Aorta (tissue), 5 donors: Measurements from ENCODE around the gene ANKRD23. TPM values are rescaled to one million over a fixed set of nuclear protein-coding genes. Genes with fewer than 3 reads are reported as not detected.

ENCODE experiments used
- ATAC-seq: fragments of 200-7000 bp; cut with Tn5 transposase; one replicate; pipeline ENCODE4 v1.9.1; 2022; ENCODE audit warnings: moderate library complexity; ENCODE audit not compliant: low FRiP score
- DNase-seq, 2 donors: peaks; one replicate each; pipeline ENCODE4 v3.0.0-alpha.2; 2020
- H3K27ac ChIP-seq, 2 donors: one replicate each; pipeline ENCODE4 v1.5.1; 2013; ENCODE audit warnings: low read length in 2 of 2, mild to moderate bottlenecking in 2 of 2, moderate library complexity in 2 of 2, control low read depth in 1 of 2, inconsistent platforms in 1 of 2, low read depth in 1 of 2
- H3K27me3 ChIP-seq, 2 donors: one replicate each; pipeline ENCODE4 v1.6.1; 2013; ENCODE audit warnings: control low read depth in 1 of 2, low read length in 1 of 2, mild to moderate bottlenecking in 1 of 2, moderate library complexity in 1 of 2; ENCODE audit not compliant: insufficient read depth in 2 of 2, control insufficient read depth in 1 of 2
- H3K36me3 ChIP-seq, 2 donors: one replicate each; pipeline ENCODE4 v1.6.1; 2013; ENCODE audit warnings: control low read depth in 1 of 2, low read length in 1 of 2, mild to moderate bottlenecking in 1 of 2; ENCODE audit not compliant: insufficient read depth in 2 of 2, control insufficient read depth in 1 of 2
- H3K4me1 ChIP-seq, 2 donors: one replicate each; pipeline ENCODE4 v1.6.1; 2013; ENCODE audit warnings: low read length in 2 of 2, control low read depth in 1 of 2, mild to moderate bottlenecking in 1 of 2, moderate library complexity in 1 of 2; ENCODE audit not compliant: insufficient read depth in 2 of 2, control insufficient read depth in 1 of 2
- H3K4me3 ChIP-seq, 2 donors: one replicate each; pipeline ENCODE4 v1.5.1; 2013; ENCODE audit warnings: low read length in 2 of 2, control low read depth in 1 of 2, mild to moderate bottlenecking in 1 of 2
- H3K9me3 ChIP-seq: one replicate; pipeline ENCODE4 v1.6.1; 2013; ENCODE audit warnings: mild to moderate bottlenecking, low read length; ENCODE audit not compliant: control insufficient read depth
- WGBS, 2 donors: extraction: QIAGEN DNeasy Blood & Tissue Kit; methylation state at CpG; one replicate each; pipeline ENCODE4 v1.1.7; 2013; 5-methylcytosine and 5-hydroxymethylcytosine counted together
- intact Hi-C, 2 donors: fragments of 100-400 bp; cut with DNase I; formaldehyde crosslinking; loops; one replicate each; pipeline versions ENCODE4 v1.14.2 to v1.15.0; 2022
- polyA plus RNA-seq, 2 donors: library from polyadenylated mRNA; stranded (reverse); fragments of 200-250 nt; gene quantifications; one replicate each; pipeline ENCODE4 v1.2.3, GENCODE V29; 2013
- total RNA-seq, 2 donors: library from RNA; stranded (reverse); fragmentation: NEBNext Ultra II Directional; extraction: Animal tissue kit (Norgen Biotek cat#: 25700); gene quantifications; one replicate each; pipeline ENCODE4 v1.2.1, GENCODE V29; 2021
- donor health status: healthy with polysubstance abuse.
- donor health status: Bipolar disorder and iron deficiency.
- donor health status: DM: no; HTN: no; CAD: no.
- donor health status: DM: no; HTN: no; CAD: no.
- donor health status: DM: yes; HTN: yes; CAD: no.

ANKRD23 gene
- total and polyA plus RNA-seq, 4 donors, result 4.6 to 5.4 (median 5.3) TPM; not detected in 1

GRCh38 chr2:96878796-96879544 is 35.1 kb upstream of the ANKRD23 start:
- intact Hi-C loops, result no loop called here
- H3K27ac ChIP-seq, result no peak overlapping the region
- ATAC-seq, result no peak

GRCh38 chr2:96878171-96878570 is 34.4 kb upstream of the ANKRD23 start:
- intact Hi-C loops, result no loop called here
- H3K4me1 ChIP-seq, result no peaks in the 10 kb centered on the region
- ATAC-seq, result no peak

More at GRCh38 chr2:96878796-96879544, 35.1 kb upstream of the ANKRD23 start:
- DNase-seq, result no peak
- H3K9me3 ChIP-seq, result no peaks in the 10 kb centered on the region
- no peaks in the 10 kb centered on the region for H3K27me3 ChIP-seq
- 84% methylated on average over 22 of the region's 22 CpGs for WGBS, 2 donors
- H3K4me3 ChIP-seq, result no peak overlapping the region
- no peaks in the 10 kb centered on the region for H3K36me3 ChIP-seq
- H3K4me1 ChIP-seq, result no peaks in the 10 kb centered on the region

GRCh38 chr2:96877631-96878092 is 33.8 kb upstream of the ANKRD23 start:
- intact Hi-C loops, result no loop called here
- no peak for ATAC-seq
- Histone ChIP-seq H3K4me1 (no peaks in the 10 kb centered on the region), H3K4me3 (no peak overlapping the region), H3K27me3 (no peaks in the 10 kb centered on the region), H3K9me3 (no peaks in the 10 kb centered on the region), H3K36me3 (no peaks in the 10 kb centered on the region), H3K27ac (no peak overlapping the region)
- 89 to 91% methylated on average over 15 of the region's 15 CpGs for WGBS, 2 donors
- no peak for DNase-seq

More at GRCh38 chr2:96878171-96878570, 34.4 kb upstream of the ANKRD23 start:
- Histone ChIP-seq H3K36me3 (no peaks in the 10 kb centered on the region), H3K4me3 (no peak overlapping the region), H3K27me3 (no peaks in the 10 kb centered on the region), H3K9me3 (no peaks in the 10 kb centered on the region), H3K27ac (no peak overlapping the region)
- WGBS, 2 donors, result 66 to 78% methylated on average over 7 of the region's 7 CpGs
- no peak for DNase-seq

- Histone ChIP-seq H3K27ac (no peak overlapping the region), H3K4me1 (no peaks in the 10 kb centered on the region), H3K27me3 (no peaks in the 10 kb centered on the region), H3K36me3 (no peaks in the 10 kb centered on the region), H3K9me3 (no peaks in the 10 kb centered on the region), H3K4me3 (no peak overlapping the region)
- ATAC-seq, result no peak
- WGBS, 2 donors, result 84 to 87% methylated on average over 6 of the region's 6 CpGs
- DNase-seq, result no peak
- intact Hi-C loops, result no loop called here
Observed at GRCh38 chr2:96877042-96877451, 33.2 kb upstream of the ANKRD23 start.

- intact Hi-C loops, result no loop called here
- H3K4me1 ChIP-seq, result no peaks in the 10 kb centered on the region
- no peaks in the 10 kb centered on the region for H3K36me3 ChIP-seq
- no peak for DNase-seq
- no peak overlapping the region for H3K27ac ChIP-seq
- WGBS, 2 donors, result 90 to 91% methylated on average over 16 of the region's 16 CpGs
- H3K27me3 ChIP-seq, result no peaks in the 10 kb centered on the region
- ATAC-seq, result no peak
- no peaks in the 10 kb centered on the region for H3K9me3 ChIP-seq
- H3K4me3 ChIP-seq, result no peak overlapping the region
Observed at GRCh38 chr2:96876269-96877041, 32.6 kb upstream of the ANKRD23 start.

GRCh38 chr2:96875498-96876268 is 31.9 kb upstream of the ANKRD23 start:
- Histone ChIP-seq H3K27me3 (no peaks in the 10 kb centered on the region), H3K9me3 (no peaks in the 10 kb centered on the region), H3K4me1 (no peaks in the 10 kb centered on the region), H3K36me3 (no peaks in the 10 kb centered on the region), H3K27ac (no peak overlapping the region), H3K4me3 (no peak overlapping the region)
- DNase-seq, result no peak
- ATAC-seq, result no peak
- intact Hi-C loops, result no loop called here
- WGBS, 2 donors, result 75 to 80% methylated on average over 9 to 14 of the region's 14 CpGs

- H3K27ac ChIP-seq, result no peak overlapping the region
- no peak for ATAC-seq
- H3K4me1 ChIP-seq, result no peaks in the 10 kb centered on the region
- DNase-seq, result no peak
- no peaks in the 10 kb centered on the region for H3K27me3 ChIP-seq
- no peaks in the 10 kb centered on the region for H3K9me3 ChIP-seq
- intact Hi-C loops, result no loop called here
- no peak overlapping the region for H3K4me3 ChIP-seq
- WGBS, 2 donors, result 68 to 73% methylated on average over 18 of the region's 18 CpGs
- no peaks in the 10 kb centered on the region for H3K36me3 ChIP-seq
Observed at GRCh38 chr2:96874198-96874831, 30.5 kb upstream of the ANKRD23 start.

- intact Hi-C loops, result no loop called here
- Histone ChIP-seq H3K27me3 (no peaks in the 10 kb centered on the region), H3K27ac (no peak overlapping the region), H3K4me1 (no peaks in the 10 kb centered on the region), H3K9me3 (no peaks in the 10 kb centered on the region), H3K4me3 (no peak overlapping the region), H3K36me3 (no peaks in the 10 kb centered on the region)
- ATAC-seq (no peak), DNase-seq (peak; percentile 86)
- WGBS, 2 donors, result 23 to 45% methylated on average over 8 of the region's 8 CpGs
Observed at GRCh38 chr2:96873651-96874096, 29.9 kb upstream of the ANKRD23 start.
